ENCODE measurements around the gene NFATC2. TPM values are rescaled to one million over a fixed set of nuclear protein-coding genes. Genes with fewer than 3 reads are reported as not detected.

The NFATC2 gene
- total and polyA plus RNA-seq, 12 donors = 0.61 to 7.7 (median 4.0) TPM

GRCh38 chr20:51488331-51488730 lies 54.2 kb downstream of the NFATC2 start:
- intact Hi-C loops (cut with DNase I) = no loop called here
- Histone ChIP-seq H3K4me3 (no peak overlapping the region), H3K36me3 (replicated peaks in 1 of 2) (no peaks in the 10 kb centered on the region), H3K4me1 (replicated peaks in 1 of 2) (peaks cover 6 to 15% of the 10 kb centered on the region in 2 donors), H3K9me3 (replicated peaks in 1 of 3) (no peaks in the 10 kb centered on the region), H3K27me3 (no peaks in the 10 kb centered on the region), H3K27ac (no peak overlapping the region)
- DNase-seq = no peak
- TF ChIP-seq CTCF (IDR thresholded peaks at IDR 0.05) (no peak), POLR2A (IDR thresholded peaks at IDR 0.05) (no peak)
- WGBS, 4 donors = 86 to 93% (median 89%) methylated on average over 5 of the region's 5 CpGs

DNA sequence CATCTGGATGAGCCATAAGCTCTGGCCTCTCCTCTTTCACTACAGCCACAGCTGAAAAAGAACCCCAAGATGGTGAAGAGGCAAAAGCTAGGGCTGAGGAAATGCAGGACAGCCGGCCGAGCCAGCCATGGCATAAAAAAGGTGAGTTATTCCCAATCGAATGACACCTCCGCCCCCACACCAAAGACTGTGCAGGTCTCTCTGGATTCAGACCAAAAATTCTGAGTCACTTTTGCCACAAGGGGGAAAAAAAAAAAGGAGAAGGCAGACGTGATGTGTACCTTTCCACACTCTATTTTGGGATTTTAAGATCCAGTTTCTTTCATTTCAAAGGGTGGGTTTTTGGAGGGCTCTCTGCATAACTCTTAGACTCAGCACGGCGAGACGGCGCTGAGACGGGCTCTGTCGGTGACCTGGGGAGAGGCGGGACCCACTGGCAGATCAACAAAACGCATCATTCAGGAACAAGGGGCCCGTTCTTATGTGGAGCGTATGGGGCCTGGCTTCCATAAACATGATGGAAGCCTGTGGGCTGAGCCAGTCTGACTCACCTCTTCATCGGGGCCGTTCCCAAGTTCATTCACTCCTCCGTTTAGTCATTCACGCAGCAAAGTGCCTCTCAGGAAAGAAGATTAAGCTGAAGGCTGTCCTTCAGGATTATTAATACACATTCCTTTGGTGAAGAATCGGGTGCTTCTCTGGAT lies 54.8 kb downstream of the NFATC2 start:
- Histone ChIP-seq H3K4me1 (replicated peaks in 1 of 2) (peaks cover 6 to 9% of the 10 kb centered on the region in 2 donors), H3K27ac (no peak overlapping the region), H3K4me3 (no peak overlapping the region), H3K36me3 (replicated peaks in 1 of 2) (no peaks in the 10 kb centered on the region), H3K9me3 (replicated peaks in 1 of 3) (no peaks in the 10 kb centered on the region), H3K27me3 (no peaks in the 10 kb centered on the region)
- no peak for TF ChIP-seq CTCF (IDR thresholded peaks at IDR 0.05)
- TF ChIP-seq POLR2A (IDR thresholded peaks at IDR 0.05) = no peak
- peak in 5 of 7 donors; percentile 33 to 50 (median 41) for DNase-seq
- intact Hi-C loops (cut with DNase I) = no loop called here
- 67 to 71% (median 69%) methylated on average over 20 of the region's 20 CpGs for WGBS, 4 donors

GRCh38 chr20:51487076-51487475 lies 55.4 kb downstream of the NFATC2 start:
- no peak overlapping the region for H3K27ac ChIP-seq
- H3K27me3 ChIP-seq = no peaks in the 10 kb centered on the region
- intact Hi-C loops (cut with DNase I) = no loop called here
- 84 to 96% (median 90%) methylated on average over 7 of the region's 7 CpGs for WGBS, 4 donors
- no peaks in the 10 kb centered on the region for H3K36me3 ChIP-seq (replicated peaks in 1 of 2)
- DNase-seq = no peak
- TF ChIP-seq CTCF (IDR thresholded peaks at IDR 0.05) = no peak
- TF ChIP-seq POLR2A (IDR thresholded peaks at IDR 0.05) = no peak
- H3K4me1 ChIP-seq (replicated peaks in 1 of 2) = peaks cover 2 to 3% of the 10 kb centered on the region in 2 donors
- no peaks in the 10 kb centered on the region for H3K9me3 ChIP-seq (replicated peaks in 1 of 3)
- H3K4me3 ChIP-seq = no peak overlapping the region

GRCh38 chr20:51486197-51487005 lies 56.1 kb downstream of the NFATC2 start:
- no peak overlapping the region for H3K27ac ChIP-seq
- no peaks in the 10 kb centered on the region for H3K27me3 ChIP-seq
- H3K9me3 ChIP-seq (replicated peaks in 1 of 3) = no peaks in the 10 kb centered on the region
- WGBS, 4 donors = 80 to 91% (median 88%) methylated on average over 11 to 12 of the region's 12 CpGs
- TF ChIP-seq CTCF (IDR thresholded peaks at IDR 0.05) (no peak), POLR2A (IDR thresholded peaks at IDR 0.05) (no peak)
- no peaks in the 10 kb centered on the region for H3K4me1 ChIP-seq (replicated peaks in 1 of 2)
- H3K4me3 ChIP-seq = no peak overlapping the region
- no peak for DNase-seq
- intact Hi-C loops (cut with DNase I) = no loop called here
- H3K36me3 ChIP-seq (replicated peaks in 1 of 2) = no peaks in the 10 kb centered on the region
